CD8-positive, alpha-beta memory T cell (primary cell): ENCODE data around the gene BAHD1. TPM values are rescaled to one million over a fixed set of nuclear protein-coding genes. Genes with fewer than 3 reads are reported as not detected.

ENCODE experiments used
- CTCF ChIA-PET: fragments of 350-600 bp; sonication (Branson Sonifier 250); formaldehyde crosslinking; loops from one replicate; lab custom pipeline; 2021; ENCODE audit warnings: antibody characterized with exemption; lab: Charles Lee
- POLR2A ChIA-PET: fragments of 350-600 bp; sonication (Branson Sonifier 250); formaldehyde crosslinking; loops from one replicate; lab custom pipeline; 2021; ENCODE audit warnings: antibody characterized with exemption; lab: Charles Lee
- DNase-seq, 5 donors: peaks; one replicate each; pipeline versions ENCODE4 v3.0.0 to v3.0.0-alpha.2; 2020 to 2022; ENCODE audit warnings: mixed read lengths in 1 of 5
- H3K27ac ChIP-seq: one replicate; pipeline ENCODE4 v1.7.0; 2013; ENCODE audit warnings: low read depth, mild to moderate bottlenecking, low read length, moderate library complexity
- H3K27me3 ChIP-seq: 2 replicates; pipeline ENCODE4 v1.7.0; 2013; ENCODE audit warnings: low read length, mild to moderate bottlenecking; ENCODE audit not compliant: insufficient read depth, poor library complexity, severe bottlenecking
- H3K36me3 ChIP-seq: 2 replicates; pipeline ENCODE4 v1.7.0; 2013; ENCODE audit warnings: mild to moderate bottlenecking, low read length, moderate library complexity; ENCODE audit not compliant: insufficient read depth
- H3K4me1 ChIP-seq: 2 replicates; pipeline ENCODE4 v1.7.0; 2013; ENCODE audit warnings: mild to moderate bottlenecking, low read length, moderate library complexity; ENCODE audit not compliant: insufficient read depth
- H3K4me3 ChIP-seq: 2 replicates; pipeline ENCODE4 v1.7.0; 2013; ENCODE audit warnings: mild to moderate bottlenecking, low read length
- H3K9me3 ChIP-seq: 2 replicates; pipeline ENCODE4 v1.7.0; 2013; ENCODE audit warnings: mild to moderate bottlenecking, low read length
- H3K27ac Mint-ChIP-seq, 8 donors: one replicate each; pipeline ENCODE4 v1.8.0; 2020 to 2021; ENCODE audit warnings: mixed read lengths in 8 of 8, mild to moderate bottlenecking in 6 of 8, inconsistent platforms in 3 of 8, moderate library complexity in 3 of 8
- H3K27me3 Mint-ChIP-seq, 2 donors: one replicate each; pipeline ENCODE4 v1.8.0; 2020 to 2021; ENCODE audit warnings: mixed read lengths in 2 of 2, mild to moderate bottlenecking in 1 of 2, moderate library complexity in 1 of 2
- H3K36me3 Mint-ChIP-seq, 3 donors: one replicate each; pipeline ENCODE4 v1.8.0; 2020 to 2021; ENCODE audit warnings: mixed read lengths in 3 of 3, inconsistent platforms in 1 of 3, mild to moderate bottlenecking in 1 of 3
- H3K4me1 Mint-ChIP-seq, 3 donors: one replicate each; pipeline ENCODE4 v1.8.0; 2020 to 2021; ENCODE audit warnings: mixed read lengths in 3 of 3, inconsistent platforms in 1 of 3, mild to moderate bottlenecking in 1 of 3
- H3K4me3 Mint-ChIP-seq, 7 donors: one replicate each; pipeline ENCODE4 v1.8.0; 2020 to 2021; ENCODE audit warnings: mixed read lengths in 7 of 7, mild to moderate bottlenecking in 6 of 7, moderate library complexity in 4 of 7, inconsistent platforms in 2 of 7
- H3K9me3 Mint-ChIP-seq, 5 donors: one replicate each; pipeline ENCODE4 v1.8.0; 2020 to 2022; ENCODE audit warnings: mixed read lengths in 5 of 5, mild to moderate bottlenecking in 3 of 5, moderate library complexity in 2 of 5, inconsistent platforms in 1 of 5
- polyA plus RNA-seq: library from polyadenylated mRNA; unstranded; fragments of 300-500 nt; fragmentation: Illumina TruSeq; gene quantifications from one replicate; pipeline ENCODE4 v1.2.3, GENCODE V29; 2021
- total RNA-seq, 2 experiments: library from RNA; stranded (reverse); gene quantifications; one replicate each; pipeline ENCODE4 v1.2.3, GENCODE V29; 2021

Gene BAHD1
- total and polyA plus RNA-seq, 3 experiments from 2014 or later: 4.1 to 24.9 (median 23.6) TPM

GRCh38 chr15:40511472-40512133, 70.8 kb downstream of the BAHD1 start:
- CTCF ChIA-PET: no interaction called here
- peaks cover 14 to 31% (median 22%) of the 10 kb centered on the region in 3 donors for H3K4me1 Mint-ChIP-seq
- peaks cover 24% of the 10 kb centered on the region for H3K27me3 ChIP-seq
- no peaks in the 10 kb centered on the region for H3K9me3 ChIP-seq
- H3K27me3 Mint-ChIP-seq: peaks cover 50 to 65% of the 10 kb centered on the region in 2 donors
- H3K36me3 Mint-ChIP-seq: no peaks in the 10 kb centered on the region
- peak overlapping the region; percentile 36 to 88 (median 80) for H3K4me3 Mint-ChIP-seq
- POLR2A ChIA-PET: no interaction called here
- peak in 1 of 5 donors; percentile 2 for DNase-seq
- peak overlapping the region; percentile 36 for H3K4me3 ChIP-seq
- no peaks in the 10 kb centered on the region for H3K36me3 ChIP-seq
- peaks cover 5% of the 10 kb centered on the region for H3K4me1 ChIP-seq
- H3K9me3 Mint-ChIP-seq: no peaks in the 10 kb centered on the region
- peak overlapping the region in 3 of 8 donors; percentile 1 to 75 (median 20) for H3K27ac Mint-ChIP-seq
- H3K27ac ChIP-seq: no peak overlapping the region

GRCh38 chr15:40512440-40512839, 71.7 kb downstream of the BAHD1 start:
- no peaks in the 10 kb centered on the region for H3K36me3 ChIP-seq
- no peak overlapping the region for H3K4me3 ChIP-seq
- peaks cover 24% of the 10 kb centered on the region for H3K27me3 ChIP-seq
- POLR2A ChIA-PET: no interaction called here
- H3K27ac Mint-ChIP-seq: peak overlapping the region in 3 of 8 donors; percentile 2 to 21 (median 16)
- H3K36me3 Mint-ChIP-seq: no peaks in the 10 kb centered on the region
- H3K4me1 ChIP-seq: peaks cover 5% of the 10 kb centered on the region
- H3K9me3 ChIP-seq: no peaks in the 10 kb centered on the region
- peak overlapping the region; percentile 19 to 63 (median 58) for H3K4me3 Mint-ChIP-seq
- H3K9me3 Mint-ChIP-seq: no peaks in the 10 kb centered on the region
- CTCF ChIA-PET: no interaction called here
- H3K27me3 Mint-ChIP-seq: peaks cover 44 to 60% of the 10 kb centered on the region in 2 donors
- peaks cover 11 to 26% (median 18%) of the 10 kb centered on the region in 3 donors for H3K4me1 Mint-ChIP-seq
- H3K27ac ChIP-seq: no peak overlapping the region
- no peak for DNase-seq

GRCh38 chr15:40513609-40514008, 72.9 kb downstream of the BAHD1 start:
- POLR2A ChIA-PET: no interaction called here
- H3K36me3 Mint-ChIP-seq: no peaks in the 10 kb centered on the region
- H3K4me3 Mint-ChIP-seq: no peak overlapping the region

GRCh38 chr15:40516322-40516721, 75.6 kb downstream of the BAHD1 start:
- Histone ChIP-seq H3K27ac (no peak overlapping the region), H3K36me3 (no peaks in the 10 kb centered on the region), H3K9me3 (no peaks in the 10 kb centered on the region), H3K4me3 (no peak overlapping the region), H3K27me3 (peaks cover 10% of the 10 kb centered on the region), H3K4me1 (no peaks in the 10 kb centered on the region)
- H3K4me3 Mint-ChIP-seq: no peak overlapping the region
- H3K27ac Mint-ChIP-seq: no peak overlapping the region
- no peaks in the 10 kb centered on the region for H3K9me3 Mint-ChIP-seq
- peaks cover 6 to 16% (median 13%) of the 10 kb centered on the region in 3 donors for H3K4me1 Mint-ChIP-seq
- H3K27me3 Mint-ChIP-seq: peaks cover 18 to 30% of the 10 kb centered on the region in 2 donors
- ChIA-PET POLR2A (no interaction called here), CTCF (interaction anchor here (0.6 kb wide), 1 partner anchor 303 kb away, joined by 3 read pairs; no protein-coding TSS in a partner anchor)
- DNase-seq: no peak
- H3K36me3 Mint-ChIP-seq: no peaks in the 10 kb centered on the region

More at GRCh38 chr15:40513609-40514008, 72.9 kb downstream of the BAHD1 start:
- CTCF ChIA-PET: no interaction called here
- Histone ChIP-seq H3K4me1 (peaks cover 5% of the 10 kb centered on the region), H3K27me3 (peaks cover 24% of the 10 kb centered on the region), H3K4me3 (no peak overlapping the region), H3K36me3 (no peaks in the 10 kb centered on the region), H3K27ac (no peak overlapping the region), H3K9me3 (no peaks in the 10 kb centered on the region)
- DNase-seq: no peak
- Mint-ChIP-seq H3K9me3 (no peaks in the 10 kb centered on the region), H3K27ac (no peak overlapping the region), H3K27me3 (peaks cover 34 to 48% of the 10 kb centered on the region in 2 donors), H3K4me1 (peaks cover 10 to 21% (median 18%) of the 10 kb centered on the region in 3 donors)

Other genes starting within 250 kb of the BAHD1 start
- gene PAK6, start 201.9 kb upstream of the BAHD1 start, total RNA-seq: 1 to 10 TPM; 1.7 to 1.9 TPM
- gene PAK6, start 201.9 kb upstream of the BAHD1 start, polyA plus RNA-seq: 2.8 TPM
- gene ANKRD63, start 157.9 kb upstream of the BAHD1 start, total RNA-seq: not detected
- not detected for gene ANKRD63, start 157.9 kb upstream of the BAHD1 start, polyA plus RNA-seq
- gene PLCB2, start 133.0 kb upstream of the BAHD1 start, total RNA-seq: 10 to 100 TPM; 57.3 to 57.7 TPM
- 34.8 TPM for gene PLCB2, start 133.0 kb upstream of the BAHD1 start, polyA plus RNA-seq
- gene INAFM2, start 117.3 kb upstream of the BAHD1 start, total RNA-seq: 10 to 100 TPM; 13.5 to 15.3 TPM
- 2.7 TPM for gene INAFM2, start 117.3 kb upstream of the BAHD1 start, polyA plus RNA-seq
- gene CCDC9B, start 100.0 kb upstream of the BAHD1 start, total RNA-seq: under 1 TPM; 0.39 to 0.47 TPM
- gene CCDC9B, start 100.0 kb upstream of the BAHD1 start, polyA plus RNA-seq: 0.08 TPM
- not detected for gene PHGR1, start 89.9 kb upstream of the BAHD1 start, total RNA-seq
- not detected for gene PHGR1, start 89.9 kb upstream of the BAHD1 start, polyA plus RNA-seq
- gene DISP2, start 82.7 kb upstream of the BAHD1 start, total RNA-seq: 1 to 10 TPM in 1 of 2 experiments, under 1 TPM in 1; 0.18 to 1.1 TPM
- 1.1 TPM for gene DISP2, start 82.7 kb upstream of the BAHD1 start, polyA plus RNA-seq
- gene KNSTRN, start 58.2 kb upstream of the BAHD1 start, total RNA-seq: 10 to 100 TPM; 42.8 to 49.9 TPM
- gene KNSTRN, start 58.2 kb upstream of the BAHD1 start, polyA plus RNA-seq: 3.6 TPM
- gene IVD, start 35.2 kb upstream of the BAHD1 start, total RNA-seq: 10 to 100 TPM; 68.5 to 80.1 TPM
- gene IVD, start 35.2 kb upstream of the BAHD1 start, polyA plus RNA-seq: 56.0 TPM
- 10 to 100 TPM; 13.1 to 13.3 TPM for gene CHST14, start 30.0 kb downstream of the BAHD1 start, total RNA-seq
- 1.7 TPM for gene CHST14, start 30.0 kb downstream of the BAHD1 start, polyA plus RNA-seq
- 10 to 100 TPM; 31.4 to 34.9 TPM for gene CCDC32, start 124.1 kb downstream of the BAHD1 start, total RNA-seq
- gene CCDC32, start 124.1 kb downstream of the BAHD1 start, polyA plus RNA-seq: 42.2 TPM
- gene RPUSD2, start 128.3 kb downstream of the BAHD1 start, total RNA-seq: 10 to 100 TPM; 25.1 to 30.3 TPM
- gene RPUSD2, start 128.3 kb downstream of the BAHD1 start, polyA plus RNA-seq: 20.8 TPM
- 10 to 100 TPM; 19.2 to 19.5 TPM for gene KNL1, start 153.3 kb downstream of the BAHD1 start, total RNA-seq
- 0.03 TPM for gene KNL1, start 153.3 kb downstream of the BAHD1 start, polyA plus RNA-seq